ENCODE data around the gene IFI44. TPM values are rescaled to one million over a fixed set of nuclear protein-coding genes. Genes with fewer than 3 reads are reported as not detected.

IFI44 gene
- total RNA-seq, 1 donor from 2014 or later, result not detected

DNA sequence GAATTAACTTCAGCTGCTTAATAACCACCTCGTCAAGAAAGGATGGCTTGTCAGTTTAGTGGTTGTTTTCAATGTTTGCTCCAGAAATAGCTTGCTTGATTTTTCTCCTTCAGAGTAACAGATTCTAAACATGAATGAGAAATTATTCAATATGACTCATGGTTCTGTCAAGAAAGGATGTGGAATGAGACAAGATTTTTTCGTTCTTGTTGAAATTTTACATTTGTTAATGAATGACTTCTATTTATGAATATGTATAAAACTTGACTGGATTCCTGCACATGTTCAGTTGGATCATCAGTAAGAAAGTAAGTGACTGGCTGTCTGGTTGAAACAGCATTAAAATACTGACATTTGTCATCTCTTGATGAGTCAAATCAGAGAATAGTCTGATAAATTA is 38.3 kb downstream of the IFI44 start:
- H3K27me3 Mint-ChIP-seq (ENCODE audit: unreplicated experiment), result no peaks in the 10 kb centered on the region
- no peaks in the 10 kb centered on the region for H3K36me3 Mint-ChIP-seq (ENCODE audit: unreplicated experiment)
- H3K9me3 Mint-ChIP-seq (ENCODE audit: unreplicated experiment), result peaks cover 3% of the 10 kb centered on the region
- TF ChIP-seq, protein P1, sequence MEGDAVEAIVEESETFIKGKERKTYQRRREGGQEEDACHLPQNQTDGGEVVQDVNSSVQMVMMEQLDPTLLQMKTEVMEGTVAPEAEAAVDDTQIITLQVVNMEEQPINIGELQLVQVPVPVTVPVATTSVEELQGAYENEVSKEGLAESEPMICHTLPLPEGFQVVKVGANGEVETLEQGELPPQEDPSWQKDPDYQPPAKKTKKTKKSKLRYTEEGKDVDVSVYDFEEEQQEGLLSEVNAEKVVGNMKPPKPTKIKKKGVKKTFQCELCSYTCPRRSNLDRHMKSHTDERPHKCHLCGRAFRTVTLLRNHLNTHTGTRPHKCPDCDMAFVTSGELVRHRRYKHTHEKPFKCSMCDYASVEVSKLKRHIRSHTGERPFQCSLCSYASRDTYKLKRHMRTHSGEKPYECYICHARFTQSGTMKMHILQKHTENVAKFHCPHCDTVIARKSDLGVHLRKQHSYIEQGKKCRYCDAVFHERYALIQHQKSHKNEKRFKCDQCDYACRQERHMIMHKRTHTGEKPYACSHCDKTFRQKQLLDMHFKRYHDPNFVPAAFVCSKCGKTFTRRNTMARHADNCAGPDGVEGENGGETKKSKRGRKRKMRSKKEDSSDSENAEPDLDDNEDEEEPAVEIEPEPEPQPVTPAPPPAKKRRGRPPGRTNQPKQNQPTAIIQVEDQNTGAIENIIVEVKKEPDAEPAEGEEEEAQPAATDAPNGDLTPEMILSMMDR (IDR thresholded peaks at IDR 0.05; ENCODE audit: partially characterized antibody, unreplicated experiment), result no peak
- H3K4me1 Mint-ChIP-seq (ENCODE audit: low read depth, unreplicated experiment), result peaks cover 7% of the 10 kb centered on the region
- no peak for DNase-seq
- H3K27ac Mint-ChIP-seq (ENCODE audit: unreplicated experiment), result no peak overlapping the region
- no peak overlapping the region for H3K4me3 Mint-ChIP-seq (ENCODE audit: unreplicated experiment)

DNA sequence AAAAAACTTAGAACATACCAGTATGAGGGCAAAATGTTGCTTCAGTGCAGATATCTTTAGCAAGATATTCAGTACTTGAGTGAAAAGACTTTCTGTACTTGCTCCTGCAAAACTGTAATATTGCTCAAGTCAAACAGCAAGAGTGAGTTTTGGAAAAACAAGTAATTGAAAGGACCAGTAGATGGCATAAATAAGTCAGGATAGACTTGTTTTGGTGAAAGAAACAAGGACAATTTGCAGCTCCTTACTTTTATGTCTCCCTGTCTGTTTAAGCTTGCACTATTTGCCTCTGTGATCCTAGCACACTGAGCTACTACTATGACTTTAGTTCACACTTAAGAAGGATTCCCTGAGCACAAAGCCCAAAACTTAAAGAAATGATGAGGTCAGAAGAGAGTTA is 39.1 kb downstream of the IFI44 start:
- Mint-ChIP-seq H3K27me3 (ENCODE audit: unreplicated experiment) (no peaks in the 10 kb centered on the region), H3K9me3 (ENCODE audit: unreplicated experiment) (peaks cover 3% of the 10 kb centered on the region), H3K4me1 (ENCODE audit: low read depth, unreplicated experiment) (peaks cover 6% of the 10 kb centered on the region), H3K4me3 (ENCODE audit: unreplicated experiment) (no peak overlapping the region), H3K36me3 (ENCODE audit: unreplicated experiment) (no peaks in the 10 kb centered on the region), H3K27ac (ENCODE audit: unreplicated experiment) (no peak overlapping the region)
- no peak for DNase-seq
- TF ChIP-seq, protein P1 (IDR thresholded peaks at IDR 0.05; ENCODE audit: partially characterized antibody, unreplicated experiment), result no peak

DNA sequence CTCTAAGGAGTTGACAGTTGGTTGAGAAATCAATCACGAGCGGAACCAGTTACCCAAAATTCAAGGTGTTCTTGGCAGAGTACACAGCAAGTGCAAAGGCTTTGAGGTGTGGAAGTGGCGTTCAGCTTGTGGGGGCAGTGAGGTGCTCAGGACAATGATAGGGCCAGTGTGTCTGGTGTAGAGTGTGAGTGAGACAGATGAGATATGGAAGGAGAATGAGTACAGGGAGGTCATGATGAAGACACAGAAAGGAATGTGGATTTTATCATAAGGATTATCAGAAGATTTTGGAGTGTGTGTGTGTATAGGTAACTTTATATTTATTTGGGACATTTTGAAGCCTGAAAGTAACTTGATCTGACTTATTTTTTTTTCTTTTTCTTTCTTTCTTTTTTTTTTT is 40.9 kb downstream of the IFI44 start:
- Mint-ChIP-seq H3K4me1 (ENCODE audit: low read depth, unreplicated experiment) (no peaks in the 10 kb centered on the region), H3K36me3 (ENCODE audit: unreplicated experiment) (no peaks in the 10 kb centered on the region), H3K4me3 (ENCODE audit: unreplicated experiment) (no peak overlapping the region), H3K9me3 (ENCODE audit: unreplicated experiment) (no peaks in the 10 kb centered on the region), H3K27ac (ENCODE audit: unreplicated experiment) (no peak overlapping the region), H3K27me3 (ENCODE audit: unreplicated experiment) (no peaks in the 10 kb centered on the region)
- TF ChIP-seq, protein P1 (IDR thresholded peaks at IDR 0.05; ENCODE audit: partially characterized antibody, unreplicated experiment), result no peak
- no peak for DNase-seq

DNA sequence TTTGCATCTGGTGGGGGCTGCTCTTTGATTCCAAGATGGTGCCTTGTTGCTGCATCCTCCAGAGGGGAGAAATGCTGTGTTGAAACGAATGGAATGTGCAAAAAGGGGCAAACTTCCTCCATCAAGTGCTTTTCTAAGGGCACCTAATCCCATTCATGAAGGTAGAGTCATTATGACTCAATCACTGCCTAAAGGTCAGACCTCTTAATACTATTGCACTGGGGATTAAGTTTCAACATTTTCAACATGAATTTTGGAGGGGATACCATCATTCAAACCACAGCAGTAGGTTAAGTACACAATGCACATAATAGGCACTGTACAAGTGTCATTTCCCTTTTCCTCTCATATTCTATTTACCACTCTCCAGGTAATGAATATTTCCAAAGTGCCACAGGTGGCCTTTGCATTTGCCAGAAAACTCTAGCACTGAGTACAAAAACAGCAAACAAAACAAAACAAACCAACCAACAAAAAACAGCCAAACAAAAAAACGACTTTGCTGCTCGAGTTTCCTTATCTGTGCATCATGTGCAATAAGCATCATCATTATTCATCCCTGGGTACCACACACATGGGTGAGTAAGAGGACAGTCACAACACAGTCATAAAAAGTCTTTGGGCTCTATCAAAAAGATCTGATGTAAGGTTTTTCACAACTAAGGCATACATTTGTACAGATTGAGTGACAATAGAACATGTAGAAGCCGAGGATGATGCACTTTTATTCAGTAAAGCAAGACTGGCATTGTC is 42.5 kb downstream of the IFI44 start:
- TF ChIP-seq, protein P1 (IDR thresholded peaks at IDR 0.05; ENCODE audit: partially characterized antibody, unreplicated experiment), result no peak
- Mint-ChIP-seq H3K4me1 (ENCODE audit: low read depth, unreplicated experiment) (no peaks in the 10 kb centered on the region), H3K9me3 (ENCODE audit: unreplicated experiment) (no peaks in the 10 kb centered on the region), H3K36me3 (ENCODE audit: unreplicated experiment) (no peaks in the 10 kb centered on the region), H3K4me3 (ENCODE audit: unreplicated experiment) (no peak overlapping the region), H3K27me3 (ENCODE audit: unreplicated experiment) (no peaks in the 10 kb centered on the region), H3K27ac (ENCODE audit: unreplicated experiment) (no peak overlapping the region)
- no peak for DNase-seq

GRCh38 chr1:78699813-78700212 is 50.2 kb downstream of the IFI44 start:
- TF ChIP-seq, protein P1 (IDR thresholded peaks at IDR 0.05; ENCODE audit: partially characterized antibody, unreplicated experiment), result no peak
- H3K4me1 Mint-ChIP-seq (ENCODE audit: low read depth, unreplicated experiment), result peaks cover 11% of the 10 kb centered on the region
- H3K27ac Mint-ChIP-seq (ENCODE audit: unreplicated experiment), result no peak overlapping the region
- no peak overlapping the region for H3K4me3 Mint-ChIP-seq (ENCODE audit: unreplicated experiment)
- no peak for DNase-seq
- peaks cover 12% of the 10 kb centered on the region for H3K36me3 Mint-ChIP-seq (ENCODE audit: unreplicated experiment)
- peaks cover 4% of the 10 kb centered on the region for H3K27me3 Mint-ChIP-seq (ENCODE audit: unreplicated experiment)
- H3K9me3 Mint-ChIP-seq (ENCODE audit: unreplicated experiment), result peaks cover 5% of the 10 kb centered on the region
